Transverse colon (tissue), 4 donors: ENCODE data around the gene MSL2. TPM values are rescaled to one million over a fixed set of nuclear protein-coding genes. Genes with fewer than 3 reads are reported as not detected.
A peak's percentile ranks its signal among the peaks of the same experiment; 100 is the strongest.
"Not testable (repeated sequence)": the region's sequence is repeated elsewhere in the genome, so short reads cannot be mapped to it uniquely, and the experiment has no call there.

ENCODE experiments used
- DNase-seq: peaks from one replicate; pipeline ENCODE4 v3.0.0-alpha.2; 2019
- H3K27ac ChIP-seq, 4 donors: fragments of 200-600 bp; sonication (generic); 2 replicates each; pipeline ENCODE4 v1.5.1; 2016 to 2018; ENCODE audit warnings: inconsistent platforms in 4 of 4
- H3K27me3 ChIP-seq: fragments of 200-600 bp; sonication (generic); 2 replicates; pipeline ENCODE4 v1.5.1; 2017; ENCODE audit warnings: inconsistent platforms
- H3K36me3 ChIP-seq, 4 donors: fragments of 200-600 bp; sonication (generic); 2 replicates each; pipeline ENCODE4 v1.5.1; 2017 to 2019; ENCODE audit warnings: inconsistent platforms in 4 of 4
- H3K4me1 ChIP-seq, 4 donors: fragments of 200-600 bp; sonication (generic); 2 replicates each; pipeline ENCODE4 v1.5.1; 2017 to 2020; ENCODE audit warnings: inconsistent platforms in 4 of 4
- H3K4me3 ChIP-seq, 4 donors: fragments of 200-600 bp; sonication (generic); 1 replicate in 1 of 4; 2 replicates in 3 of 4; pipeline versions ENCODE4 v1.5.1 to v1.6.1; 2017 to 2019; ENCODE audit warnings: inconsistent platforms in 4 of 4
- H3K9me3 ChIP-seq, 2 donors: fragments of 200-600 bp; sonication (generic); 2 replicates each; pipeline ENCODE4 v1.5.1; 2017 to 2019; ENCODE audit warnings: inconsistent platforms in 2 of 2
- EP300 ChIP-seq: sonication (generic); formaldehyde crosslinking; IDR thresholded peaks from one replicate; pipeline ENCODE4 v1.6.1; 2017; ENCODE audit warnings: antibody characterized with exemption, low read depth
- POLR2A ChIP-seq: fragments of 450-650 bp; IDR thresholded peaks from one replicate; pipeline ENCODE4 v1.6.1; 2016; ENCODE audit warnings: antibody characterized with exemption, mild to moderate bottlenecking, moderate library complexity
- POLR2AphosphoS5 ChIP-seq, 3 donors: sonication (generic); formaldehyde crosslinking; IDR thresholded peaks; one replicate each; pipeline ENCODE4 v1.6.1; 2016; ENCODE audit warnings: antibody characterized with exemption in 3 of 3
- WGBS, 2 donors: methylation state at CpG; one replicate each; pipeline ENCODE4 v1.1.5; 2018; ENCODE audit warnings: low coverage in 1 of 2; 5-methylcytosine and 5-hydroxymethylcytosine counted together
- in situ Hi-C, 4 donors: fragments of 200-750 bp; cut with MboI; loops; one replicate each; pipeline versions ENCODE4 v1.15.0 to v1.15.1; 2017; ENCODE audit warnings: low sequenced_read_pairs in 3 of 4, low pct_ligation_motif_present in 1 of 4, low pct_unique_long_range_greater_than_20kb in 1 of 4
- intact Hi-C: fragments of 100-400 bp; cut with DNase I; formaldehyde crosslinking; loops from one replicate; pipeline ENCODE4 v1.15.1; 2023; ENCODE audit warnings: low total_unique reads
- total RNA-seq, 4 donors: library from RNA; depleted of rRNA; stranded (reverse); fragments of >200 nt; gene quantifications; one replicate each; pipeline ENCODE4 v1.1.0, GENCODE V29; 2016
- TF ChIP-seq, protein P1 (sequence below), 5 experiments: fragments of 200-600 bp in 3 of 5; fragments of 450-650 bp in 2 of 5; sonication (generic) in 3 of 5; IDR thresholded peaks; 1 replicate in 2 of 5; 2 replicates in 3 of 5; pipeline ENCODE4 v1.5.1; 2016 to 2017; ENCODE audit warnings: antibody characterized with exemption in 5 of 5, inconsistent platforms in 3 of 5, mild to moderate bottlenecking in 2 of 5, moderate library complexity in 1 of 5

MSL2 gene
- total RNA-seq, 4 donors from 2014 or later, result 18.2 to 42.7 (median 31.7) TPM

GRCh38 chr3:136211547-136211946 lies 15.4 kb upstream of the MSL2 start:
- no peaks in the 10 kb centered on the region for H3K9me3 ChIP-seq
- no peak overlapping the region for H3K27ac ChIP-seq
- WGBS, 2 donors, result 75 to 80% methylated on average over 1 to 2 of the region's 2 CpGs
- DNase-seq, result no peak
- H3K36me3 ChIP-seq, result no peaks in the 10 kb centered on the region
- in situ Hi-C loops (no loop called here), intact Hi-C loops (no loop called here)
- no peaks in the 10 kb centered on the region for H3K4me1 ChIP-seq
- H3K4me3 ChIP-seq, result no peak overlapping the region
- H3K27me3 ChIP-seq, result no peaks in the 10 kb centered on the region
- TF ChIP-seq, protein P1, sequence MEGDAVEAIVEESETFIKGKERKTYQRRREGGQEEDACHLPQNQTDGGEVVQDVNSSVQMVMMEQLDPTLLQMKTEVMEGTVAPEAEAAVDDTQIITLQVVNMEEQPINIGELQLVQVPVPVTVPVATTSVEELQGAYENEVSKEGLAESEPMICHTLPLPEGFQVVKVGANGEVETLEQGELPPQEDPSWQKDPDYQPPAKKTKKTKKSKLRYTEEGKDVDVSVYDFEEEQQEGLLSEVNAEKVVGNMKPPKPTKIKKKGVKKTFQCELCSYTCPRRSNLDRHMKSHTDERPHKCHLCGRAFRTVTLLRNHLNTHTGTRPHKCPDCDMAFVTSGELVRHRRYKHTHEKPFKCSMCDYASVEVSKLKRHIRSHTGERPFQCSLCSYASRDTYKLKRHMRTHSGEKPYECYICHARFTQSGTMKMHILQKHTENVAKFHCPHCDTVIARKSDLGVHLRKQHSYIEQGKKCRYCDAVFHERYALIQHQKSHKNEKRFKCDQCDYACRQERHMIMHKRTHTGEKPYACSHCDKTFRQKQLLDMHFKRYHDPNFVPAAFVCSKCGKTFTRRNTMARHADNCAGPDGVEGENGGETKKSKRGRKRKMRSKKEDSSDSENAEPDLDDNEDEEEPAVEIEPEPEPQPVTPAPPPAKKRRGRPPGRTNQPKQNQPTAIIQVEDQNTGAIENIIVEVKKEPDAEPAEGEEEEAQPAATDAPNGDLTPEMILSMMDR (IDR thresholded peaks at IDR 0.05), result no peak
- TF ChIP-seq EP300 (no peak), POLR2AphosphoS5 (IDR thresholded peaks at IDR 0.05) (no peak)

DNA sequence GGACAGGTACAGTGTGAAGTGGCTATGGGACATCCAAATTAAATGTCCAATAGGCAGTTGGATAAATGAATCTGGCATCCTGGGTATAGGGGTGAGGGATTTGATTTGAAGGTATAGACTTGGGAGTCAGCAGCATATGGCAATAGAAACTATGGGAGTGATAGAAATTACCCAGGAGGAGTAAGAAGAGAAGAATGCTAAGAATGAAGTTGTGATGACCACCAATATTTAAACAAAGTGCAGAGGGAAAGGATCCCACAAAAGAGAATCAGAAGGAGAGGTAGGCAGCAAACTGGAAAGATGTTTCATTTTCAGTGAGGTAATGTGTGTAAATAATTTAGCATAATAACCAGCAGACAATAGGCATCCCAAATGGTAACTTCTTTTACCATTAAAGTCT lies 13.8 kb upstream of the MSL2 start:
- no peak for DNase-seq
- no peaks in the 10 kb centered on the region for H3K36me3 ChIP-seq
- no peak for TF ChIP-seq POLR2AphosphoS5 (IDR thresholded peaks at IDR 0.05)
- intact Hi-C loops, result no loop called here
- no peaks in the 10 kb centered on the region for H3K9me3 ChIP-seq
- no peak overlapping the region for H3K27ac ChIP-seq
- no peak overlapping the region for H3K4me3 ChIP-seq
- no peaks in the 10 kb centered on the region for H3K27me3 ChIP-seq
- in situ Hi-C loops, result no loop called here
- H3K4me1 ChIP-seq, result no peaks in the 10 kb centered on the region

DNA sequence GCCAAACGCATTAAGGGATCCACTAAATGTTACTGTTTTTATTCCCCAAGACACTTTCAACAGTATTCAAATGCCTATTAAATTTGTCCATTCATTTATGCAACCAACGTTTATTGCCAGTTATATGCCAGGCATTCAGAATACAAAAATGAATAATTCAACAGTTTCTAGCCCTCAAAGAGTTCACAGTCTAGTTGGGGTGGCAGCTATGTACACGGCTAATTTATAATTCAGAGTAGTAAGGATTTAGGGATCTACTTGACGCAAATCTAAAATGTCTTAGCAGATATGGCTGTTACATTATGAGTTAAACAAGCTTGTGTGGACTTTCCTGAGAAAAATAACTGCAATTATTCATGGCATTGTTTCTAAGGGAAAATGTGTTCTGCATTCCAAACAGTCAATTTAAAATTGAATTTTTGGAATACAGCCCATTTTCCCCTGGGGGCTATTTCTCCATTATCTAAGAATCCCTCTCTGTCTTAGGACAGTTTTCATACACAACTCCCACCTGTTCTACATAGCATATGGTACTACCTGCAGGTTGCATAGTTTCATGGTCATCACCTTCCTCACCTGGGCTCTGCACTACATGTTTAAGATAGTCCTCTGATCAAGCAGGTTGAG lies 11.5 kb upstream of the MSL2 start:
- no peaks in the 10 kb centered on the region for H3K9me3 ChIP-seq
- 67 to 80% methylated on average over 4 of the region's 4 CpGs for WGBS, 2 donors
- no peak for DNase-seq
- in situ Hi-C loops (no loop called here), intact Hi-C loops (no loop called here)
- TF ChIP-seq EP300 (no peak), POLR2AphosphoS5 (IDR thresholded peaks at IDR 0.05) (no peak), POLR2A (no peak)
- TF ChIP-seq, protein P1 (IDR thresholded peaks at IDR 0.05), result no peak
- no peak overlapping the region for H3K4me3 ChIP-seq
- H3K27ac ChIP-seq, result no peak overlapping the region
- no peaks in the 10 kb centered on the region for H3K4me1 ChIP-seq
- no peaks in the 10 kb centered on the region for H3K27me3 ChIP-seq
- no peaks in the 10 kb centered on the region for H3K36me3 ChIP-seq

DNA sequence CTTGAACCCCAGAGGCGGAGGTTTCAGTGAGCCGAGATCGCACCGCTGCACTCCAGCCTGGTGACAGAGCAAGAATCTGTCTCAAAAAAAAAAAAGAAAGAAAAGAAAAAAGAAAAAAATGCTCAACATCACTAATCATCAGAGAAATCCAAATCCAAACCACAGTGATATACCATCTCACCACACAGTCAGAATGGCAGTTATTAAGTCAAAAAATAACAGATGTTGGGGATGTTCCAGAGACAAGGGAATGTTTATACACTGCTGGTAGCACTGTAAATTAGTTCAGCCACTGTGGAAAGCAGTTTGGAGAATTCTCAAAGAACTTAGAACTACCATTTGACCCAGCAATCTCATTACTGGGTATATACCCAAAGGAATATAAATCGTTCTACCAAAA lies 3.1 kb upstream of the MSL2 start:
- WGBS, 2 donors, result 88 to 93% methylated on average over 3 to 5 of the region's 5 CpGs
- H3K4me3 ChIP-seq, H3K27ac ChIP-seq, H3K36me3 ChIP-seq, H3K27me3 ChIP-seq, in situ Hi-C loops, DNase-seq, H3K9me3 ChIP-seq: not testable (repeated sequence)
- intact Hi-C loops, result loop anchor here (10.0 kb wide), 1 partner anchor 56 kb away; the partner anchor contains the start of gene PCCB
- peaks cover 9 to 15% (median 13%) of the 10 kb centered on the region in 4 donors for H3K4me1 ChIP-seq

DNA sequence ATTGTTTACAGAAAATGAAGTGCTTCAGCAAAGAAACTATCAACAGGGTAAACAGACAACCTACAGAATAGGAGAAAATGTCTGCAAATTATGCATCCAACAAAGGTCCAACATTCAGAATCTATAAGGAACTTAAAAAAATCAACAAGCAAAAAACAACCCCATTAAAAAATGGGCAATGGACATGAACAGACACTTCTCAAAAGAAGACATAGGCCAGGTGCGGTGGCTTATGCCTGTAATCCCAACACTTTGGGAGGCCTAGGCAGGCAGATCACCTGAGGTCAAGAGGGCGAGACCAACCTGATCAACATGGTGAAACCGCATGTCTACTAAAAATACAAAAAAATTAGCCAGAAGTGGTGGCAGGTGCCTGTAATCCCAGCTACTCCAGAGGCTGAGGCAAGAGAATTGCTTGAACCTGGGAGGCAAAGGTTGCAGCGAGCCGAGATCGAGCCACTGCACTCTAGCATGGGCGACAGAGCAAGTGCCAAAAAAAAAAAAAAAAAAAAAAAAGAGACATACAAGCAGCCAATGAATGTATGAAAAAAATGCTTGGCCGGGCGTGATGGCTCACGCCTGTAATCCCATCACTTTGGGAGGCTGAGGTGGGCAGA lies 2.4 kb upstream of the MSL2 start:
- H3K36me3 ChIP-seq, DNase-seq, H3K9me3 ChIP-seq, in situ Hi-C loops, H3K27me3 ChIP-seq, H3K4me3 ChIP-seq: not testable (repeated sequence)
- peak overlapping the region in 3 of 4 donors; percentile 99 to 100 (median 100) for H3K27ac ChIP-seq
- intact Hi-C loops, result loop anchor here (10.0 kb wide), 1 partner anchor 56 kb away; the partner anchor contains the start of gene PCCB
- H3K4me1 ChIP-seq, result peaks cover 11 to 15% (median 13%) of the 10 kb centered on the region in 4 donors
- WGBS, 2 donors, result 94 to 98% methylated on average over 7 to 10 of the region's 10 CpGs
